ENCODE data around the gene PDE11A. TPM values are rescaled to one million over a fixed set of nuclear protein-coding genes. Genes with fewer than 3 reads are reported as not detected.

PDE11A gene
- total RNA-seq, 4 donors from 2014 or later, result under 0.01 to 0.58 (median under 0.01) TPM; not detected in 1

- peaks cover 0 to 6% (median 0%) of the 10 kb centered on the region in 4 donors for H3K27me3 ChIP-seq
- DNase-seq (ENCODE audit: extremely low spot score), result peak; percentile 97
- peak; percentile 91 to 98 (median 96) for TF ChIP-seq CTCF (IDR thresholded peaks at IDR 0.05)
- TF ChIP-seq POLR2AphosphoS5 (IDR thresholded peaks at IDR 0.05), result peak; percentile 80 to 85
- TF ChIP-seq EP300 (IDR thresholded peaks at IDR 0.05), result no peak
- TF ChIP-seq POLR2A (IDR thresholded peaks at IDR 0.05; ENCODE audit: low read depth), result no peak
- H3K27ac ChIP-seq (replicated peaks in 1 of 4), result peak within 1 kb of the TSS; percentile 79 to 86 (median 82)
- H3K4me3 ChIP-seq, result peak within 1 kb of the TSS; percentile 83 to 87 (median 86)
- H3K36me3 ChIP-seq, result peaks cover 0 to 2% (median under 1%) of the 10 kb centered on the region in 4 donors
- H3K4me1 ChIP-seq, result peaks cover 7 to 21% (median 20%) of the 10 kb centered on the region in 4 donors
- H3K9me3 ChIP-seq, result no peaks in the 10 kb centered on the region
- under 1% methylated on average over 32 of the region's 60 CpGs for WGBS
- intact Hi-C loops (cut with DNase I), result loop anchor here (5.0 kb wide), 2 partner anchors 170 to 300 kb away; no protein-coding TSS in a partner anchor
Observed at GRCh38 chr2:178112202-178113152, 39.9 kb upstream of the PDE11A start, which contains the start of gene RBM45. Gene RBM45 (plus strand): TSS chr2:178112437. CDS start chr2:178112547, 110 bp downstream.

GRCh38 chr2:178111743-178112142, 39.2 kb upstream of the PDE11A start:
- no peak for DNase-seq (ENCODE audit: extremely low spot score)
- peaks cover 0 to 6% (median 0%) of the 10 kb centered on the region in 4 donors for H3K27me3 ChIP-seq
- H3K36me3 ChIP-seq, result no peaks in the 10 kb centered on the region
- intact Hi-C loops (cut with DNase I), result loop anchor here (5.0 kb wide), 2 partner anchors 171 to 301 kb away; no protein-coding TSS in a partner anchor
- H3K4me1 ChIP-seq, result peaks cover 7 to 21% (median 20%) of the 10 kb centered on the region in 4 donors
- no peak for TF ChIP-seq EP300 (IDR thresholded peaks at IDR 0.05)
- TF ChIP-seq CTCF (IDR thresholded peaks at IDR 0.05), result no peak
- TF ChIP-seq POLR2A (IDR thresholded peaks at IDR 0.05; ENCODE audit: low read depth), result no peak
- TF ChIP-seq POLR2AphosphoS5 (IDR thresholded peaks at IDR 0.05), result no peak
- 89% methylated on average over 1 of the region's 1 CpG for WGBS
- H3K4me3 ChIP-seq, result peak overlapping the region; percentile 83 to 87 (median 86)
- peak overlapping the region; percentile 79 to 86 (median 82) for H3K27ac ChIP-seq (replicated peaks in 1 of 4)
- no peaks in the 10 kb centered on the region for H3K9me3 ChIP-seq

GRCh38 chr2:178110681-178111080, 38.1 kb upstream of the PDE11A start:
- Histone ChIP-seq H3K27ac (replicated peaks in 1 of 4) (no peak overlapping the region), H3K9me3 (no peaks in the 10 kb centered on the region), H3K4me1 (peaks cover 7 to 21% (median 20%) of the 10 kb centered on the region in 4 donors), H3K27me3 (peaks cover 0 to 6% (median 0%) of the 10 kb centered on the region in 4 donors), H3K36me3 (no peaks in the 10 kb centered on the region), H3K4me3 (no peak overlapping the region)
- WGBS, result 84% methylated on average over 4 of the region's 4 CpGs
- no peak for DNase-seq (ENCODE audit: extremely low spot score)
- TF ChIP-seq CTCF (IDR thresholded peaks at IDR 0.05), result no peak
- TF ChIP-seq POLR2A (IDR thresholded peaks at IDR 0.05; ENCODE audit: low read depth), result no peak
- TF ChIP-seq POLR2AphosphoS5 (IDR thresholded peaks at IDR 0.05), result no peak
- TF ChIP-seq EP300 (IDR thresholded peaks at IDR 0.05), result no peak
- intact Hi-C loops (cut with DNase I), result loop anchor here (5.0 kb wide), 2 partner anchors 172 to 302 kb away; no protein-coding TSS in a partner anchor

- intact Hi-C loops (cut with DNase I), result loop anchor here (5.0 kb wide), 2 partner anchors 172 to 302 kb away; no protein-coding TSS in a partner anchor
- TF ChIP-seq POLR2A (IDR thresholded peaks at IDR 0.05; ENCODE audit: low read depth), result no peak
- TF ChIP-seq POLR2AphosphoS5 (IDR thresholded peaks at IDR 0.05), result no peak
- TF ChIP-seq EP300 (IDR thresholded peaks at IDR 0.05), result no peak
- peak; percentile 47 to 57 (median 50) for TF ChIP-seq CTCF (IDR thresholded peaks at IDR 0.05)
- 19% methylated on average over 1 of the region's 1 CpG for WGBS
Observed at GRCh38 chr2:178109813-178110212, 37.2 kb upstream of the PDE11A start.

More at GRCh38 chr2:178109813-178110212, 37.2 kb upstream of the PDE11A start:
- Histone ChIP-seq H3K4me3 (no peak overlapping the region), H3K27ac (replicated peaks in 1 of 4) (no peak overlapping the region), H3K27me3 (peaks cover 0 to 6% (median 0%) of the 10 kb centered on the region in 4 donors), H3K4me1 (peaks cover 7 to 21% (median 20%) of the 10 kb centered on the region in 4 donors), H3K9me3 (no peaks in the 10 kb centered on the region), H3K36me3 (no peaks in the 10 kb centered on the region)
- DNase-seq (ENCODE audit: extremely low spot score), result no peak
